ENCODE results near the gene DYNC1I1.

DYNC1I1 gene

GRCh38 chr7:95772298-95772770 lies at the start of gene DYNC1I1:
Gene DYNC1I1 (plus strand): TSS chr7:95772554. CDS start chr7:95804730, 32,176 bp downstream.
- TF ChIP-seq CTCF (IDR thresholded peaks at IDR 0.05; ENCODE audit: insufficient read depth, low read length, missing control alignments) = no peak
- POLR2A ChIA-PET = no interaction called here
- peak within 1 kb of the TSS; percentile 51 for H3K4me3 ChIP-seq (ENCODE audit: low read depth, low read length)
- CTCF ChIA-PET = no interaction called here
- DNase-seq (ENCODE audit: low read depth, low spot score) = no peak

GRCh38 chr7:95723583-95724180 lies 48.7 kb upstream of the DYNC1I1 start:
- DNase-seq (ENCODE audit: low read depth, low spot score) = no peak
- H3K4me3 ChIP-seq (ENCODE audit: low read depth, low read length) = no peak overlapping the region
- no peak for TF ChIP-seq CTCF (IDR thresholded peaks at IDR 0.05; ENCODE audit: insufficient read depth, low read length, missing control alignments)
- ChIA-PET POLR2A (no interaction called here), CTCF (interaction anchor here (0.6 to 5.3 kb wide), 3 partner anchors 17 to 147 kb away, joined by 3 to 44 read pairs (median 26); no protein-coding TSS in a partner anchor)

GRCh38 chr7:95725205-95725604 lies 47.1 kb upstream of the DYNC1I1 start:
- CTCF ChIA-PET = interaction anchor here (0.7 to 4.6 kb wide), 5 partner anchors 139 to 164 kb away, joined by 3 to 26 read pairs (median 3); no protein-coding TSS in a partner anchor
- DNase-seq (ENCODE audit: low read depth, low spot score) = no peak
- no peak overlapping the region for H3K4me3 ChIP-seq (ENCODE audit: low read depth, low read length)
- POLR2A ChIA-PET = no interaction called here
- TF ChIP-seq CTCF (IDR thresholded peaks at IDR 0.05; ENCODE audit: insufficient read depth, low read length, missing control alignments) = no peak

GRCh38 chr7:95730493-95731280 lies 41.7 kb upstream of the DYNC1I1 start:
- TF ChIP-seq CTCF (IDR thresholded peaks at IDR 0.05; ENCODE audit: insufficient read depth, low read length, missing control alignments) = no peak
- POLR2A ChIA-PET = no interaction called here
- DNase-seq (ENCODE audit: low read depth, low spot score) = no peak
- no peak overlapping the region for H3K4me3 ChIP-seq (ENCODE audit: low read depth, low read length)
- CTCF ChIA-PET = no interaction called here

- CTCF ChIA-PET = no interaction called here
- no peak for TF ChIP-seq CTCF (IDR thresholded peaks at IDR 0.05; ENCODE audit: insufficient read depth, low read length, missing control alignments)
- POLR2A ChIA-PET = no interaction called here
- no peak overlapping the region for H3K4me3 ChIP-seq (ENCODE audit: low read depth, low read length)
- DNase-seq (ENCODE audit: low read depth, low spot score) = no peak
Measured at GRCh38 chr7:95736635-95737034, 35.7 kb upstream of the DYNC1I1 start.

GRCh38 chr7:95737828-95738505 lies 34.4 kb upstream of the DYNC1I1 start:
- DNase-seq (ENCODE audit: low read depth, low spot score) = no peak
- ChIA-PET POLR2A (no interaction called here), CTCF (no interaction called here)
- H3K4me3 ChIP-seq (ENCODE audit: low read depth, low read length) = no peak overlapping the region
- no peak for TF ChIP-seq CTCF (IDR thresholded peaks at IDR 0.05; ENCODE audit: insufficient read depth, low read length, missing control alignments)
